Measurements from ENCODE around the gene CENPM.

Gene CENPM

GRCh38 chr22:41946629-41947423 lies at the start of gene CENPM:
Gene CENPM, minus strand, starts transcription at chr22:41947152. Its CDS starts 76 bp downstream, at chr22:41947076.
- peak; percentile 86 to 89 for DNase-seq (ENCODE audit: low read depth in 1 of 2, low spot score in 1 of 2)

DNA sequence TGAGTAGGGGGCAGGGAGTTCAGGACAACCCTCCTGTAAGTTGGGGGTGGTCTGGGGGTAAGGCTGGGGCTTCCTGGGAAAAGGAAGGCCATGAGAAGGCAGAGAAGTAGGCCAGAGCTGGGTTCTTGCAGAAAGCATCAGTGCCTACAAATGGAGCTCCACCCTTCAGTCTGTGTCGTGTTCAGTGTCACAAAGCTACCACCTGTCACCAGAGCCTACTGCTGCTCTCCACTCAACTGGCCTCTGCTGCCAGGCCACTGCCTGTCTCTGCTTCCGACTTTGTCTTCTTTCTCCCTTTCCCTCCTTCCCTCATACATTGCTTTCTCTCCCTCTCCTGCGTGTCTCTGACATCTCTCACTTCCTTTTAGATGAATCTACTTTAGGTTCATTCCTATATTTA lies 48.3 kb upstream of the CENPM start:
- no peak for DNase-seq (ENCODE audit: low read depth in 1 of 2, low spot score in 1 of 2)

- DNase-seq (ENCODE audit: low read depth in 1 of 2, low spot score in 1 of 2) = no peak
Observed at GRCh38 chr22:41992496-41992895, 45.5 kb upstream of the CENPM start.

DNA sequence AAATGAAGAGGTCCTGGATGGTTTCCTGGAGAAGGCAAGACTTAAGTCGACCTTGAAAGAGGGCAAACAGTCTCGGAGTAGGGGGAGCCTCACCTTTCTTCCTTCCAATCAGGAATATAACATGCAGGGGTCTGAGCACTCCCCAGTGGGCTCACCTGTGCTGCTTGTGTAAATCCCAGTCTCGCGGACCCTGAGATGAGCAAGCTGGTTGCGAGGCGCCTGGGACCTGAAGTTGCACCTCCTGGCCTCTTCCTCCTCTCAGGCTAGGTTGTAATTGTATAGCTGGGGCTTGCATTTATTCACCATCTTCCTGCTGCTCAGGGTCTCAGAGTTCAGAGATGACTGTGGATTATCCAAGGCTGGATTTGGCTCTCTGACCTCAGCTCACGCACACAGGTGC lies 44.2 kb upstream of the CENPM start:
- no peak for DNase-seq (ENCODE audit: low read depth in 1 of 2, low spot score in 1 of 2)

GRCh38 chr22:41989246-41989645 lies 42.3 kb upstream of the CENPM start:
- no peak for DNase-seq (ENCODE audit: low read depth in 1 of 2, low spot score in 1 of 2)

DNA sequence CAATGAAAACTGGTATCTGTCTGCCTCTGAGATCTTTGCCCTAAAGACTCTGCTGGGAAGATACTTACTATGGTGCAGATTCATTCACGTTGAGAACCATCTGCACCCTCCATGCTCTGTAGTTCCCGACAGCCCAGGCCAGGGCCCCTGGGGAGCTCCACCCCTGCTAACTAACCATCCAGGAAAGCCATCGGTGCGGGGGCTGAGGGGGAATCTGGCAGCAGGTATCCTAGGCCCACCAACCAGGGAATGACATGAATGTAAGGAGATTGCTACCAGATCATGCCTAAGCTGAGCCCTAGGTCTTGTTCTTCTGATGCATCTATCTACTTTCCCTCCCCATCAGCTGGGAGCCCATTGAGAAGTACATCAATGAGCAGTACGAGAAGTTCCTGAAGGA lies 40.3 kb upstream of the CENPM start:
- no peak for DNase-seq (ENCODE audit: low read depth in 1 of 2, low spot score in 1 of 2)

GRCh38 chr22:41983513-41984405 lies 36.8 kb upstream of the CENPM start:
- no peak for DNase-seq (ENCODE audit: low read depth in 1 of 2, low spot score in 1 of 2)

GRCh38 chr22:41982865-41983264 lies 35.9 kb upstream of the CENPM start:
- no peak for DNase-seq (ENCODE audit: low read depth in 1 of 2, low spot score in 1 of 2)

DNA sequence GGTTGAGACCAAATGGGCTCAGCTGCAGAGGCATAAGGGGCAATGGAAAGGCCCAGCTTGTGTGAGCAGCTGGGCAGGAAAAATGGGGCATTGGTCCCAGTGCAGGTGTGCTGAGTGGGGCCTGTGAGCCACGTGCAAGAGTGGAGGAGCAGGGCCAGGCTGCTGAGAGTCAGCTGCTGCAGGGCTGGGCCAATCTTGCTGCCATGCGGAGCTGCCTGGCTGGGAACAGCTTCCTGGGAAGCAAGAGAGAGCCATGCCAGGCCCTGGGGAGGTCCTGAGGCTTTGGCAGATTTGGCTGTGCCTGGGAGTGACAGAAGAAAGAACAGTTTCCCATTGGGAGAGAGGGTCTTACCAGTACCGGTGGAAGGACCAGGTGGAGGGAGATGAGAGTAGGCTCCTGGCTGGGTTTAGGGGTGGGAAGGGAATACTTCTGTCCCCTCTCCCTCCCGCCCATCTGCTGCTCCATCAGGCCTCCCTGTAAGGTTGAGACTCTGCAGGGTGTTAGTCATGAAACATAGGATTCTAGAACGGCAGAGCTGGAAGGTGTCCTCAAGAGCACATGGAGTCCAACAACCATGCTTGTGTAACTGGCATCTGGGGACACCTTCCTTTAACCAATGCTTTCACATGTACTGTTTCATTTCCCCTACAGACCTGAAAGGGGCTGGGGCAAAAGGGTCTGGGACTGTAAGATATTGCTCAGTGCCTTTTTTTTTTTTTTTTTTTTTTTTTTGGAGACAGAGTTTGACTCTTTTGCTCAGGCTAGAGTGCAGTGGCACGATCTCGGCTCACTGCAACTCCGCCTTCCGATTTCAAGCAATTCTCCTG lies 32.7 kb upstream of the CENPM start:
- DNase-seq (ENCODE audit: low read depth in 1 of 2, low spot score in 1 of 2) = no peak

- no peak for DNase-seq (ENCODE audit: low read depth in 1 of 2, low spot score in 1 of 2)
Observed at GRCh38 chr22:41978732-41979131, 31.8 kb upstream of the CENPM start.

DNA sequence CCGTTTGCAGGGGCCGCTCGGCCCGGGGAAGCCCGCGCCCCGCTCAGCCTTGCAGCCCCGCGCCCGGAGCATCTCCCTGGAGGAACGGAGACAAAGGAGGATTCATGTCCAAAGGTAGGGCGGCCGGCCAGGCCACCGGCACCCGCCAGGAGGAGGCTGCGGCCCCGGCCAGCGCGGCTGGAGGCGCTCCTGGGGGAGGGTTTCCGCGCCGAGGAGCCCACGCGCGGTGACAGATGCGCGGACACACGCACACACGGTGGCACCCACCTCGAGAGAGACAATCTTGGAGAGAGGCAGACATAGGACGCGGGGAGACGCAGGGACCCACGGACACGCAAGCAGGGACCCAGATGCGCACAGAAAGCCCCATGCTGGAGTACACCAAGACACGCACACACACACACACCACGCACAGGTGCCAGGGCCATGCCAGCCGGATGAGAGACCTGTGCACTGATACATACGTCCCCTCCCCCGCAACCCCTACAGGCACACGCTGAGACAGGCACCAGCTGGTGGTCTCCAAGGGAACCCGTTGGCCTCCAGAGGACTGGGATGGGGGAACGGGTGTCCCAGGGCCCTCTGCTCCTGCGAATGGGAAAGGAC lies 30.1 kb upstream of the CENPM start:
- DNase-seq (ENCODE audit: low read depth in 1 of 2, low spot score in 1 of 2) = no peak

DNA sequence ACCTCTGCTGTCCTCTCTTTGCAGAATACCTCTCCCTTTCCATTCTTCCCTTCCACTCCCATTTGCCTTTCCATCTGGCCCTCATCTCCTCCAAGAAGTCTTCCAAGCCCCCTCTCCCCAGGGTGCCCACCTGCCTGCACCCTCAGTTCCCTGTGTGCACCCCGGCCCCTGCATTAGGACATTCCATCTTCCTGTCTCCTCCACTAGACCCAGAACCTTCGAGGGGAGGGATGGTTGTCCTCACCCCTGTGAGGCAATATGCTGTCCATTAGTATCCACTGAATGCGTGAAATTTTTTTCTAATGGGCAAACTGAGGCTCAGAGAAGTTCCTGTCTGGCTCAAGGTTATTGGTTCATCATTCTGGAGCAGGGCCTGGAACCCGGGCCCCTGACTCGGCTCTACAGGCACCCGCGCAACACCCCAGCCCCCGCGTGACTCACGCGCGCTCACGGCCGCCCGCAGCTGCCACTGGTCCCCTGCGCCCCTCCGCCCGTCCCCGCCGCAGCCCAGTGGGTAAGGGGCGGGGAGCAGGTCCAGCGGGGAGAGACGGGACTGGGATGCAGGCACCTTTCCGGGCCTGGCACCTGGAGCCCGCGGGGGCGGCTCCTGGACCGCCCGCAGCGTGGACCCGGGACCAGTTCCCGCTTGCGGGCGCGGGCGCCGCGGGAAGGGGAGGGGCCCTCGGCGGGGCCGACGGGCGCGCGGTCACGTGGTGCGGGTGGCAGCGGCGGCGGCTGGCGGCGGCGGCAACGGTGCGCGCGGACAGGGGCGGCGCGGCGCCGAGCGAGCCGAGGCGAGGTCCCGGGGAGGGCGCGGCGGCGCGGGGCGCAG lies 29.3 kb upstream of the CENPM start:
- DNase-seq (ENCODE audit: low read depth in 1 of 2, low spot score in 1 of 2) = peak in 1 of 2 donors; percentile 16

DNA sequence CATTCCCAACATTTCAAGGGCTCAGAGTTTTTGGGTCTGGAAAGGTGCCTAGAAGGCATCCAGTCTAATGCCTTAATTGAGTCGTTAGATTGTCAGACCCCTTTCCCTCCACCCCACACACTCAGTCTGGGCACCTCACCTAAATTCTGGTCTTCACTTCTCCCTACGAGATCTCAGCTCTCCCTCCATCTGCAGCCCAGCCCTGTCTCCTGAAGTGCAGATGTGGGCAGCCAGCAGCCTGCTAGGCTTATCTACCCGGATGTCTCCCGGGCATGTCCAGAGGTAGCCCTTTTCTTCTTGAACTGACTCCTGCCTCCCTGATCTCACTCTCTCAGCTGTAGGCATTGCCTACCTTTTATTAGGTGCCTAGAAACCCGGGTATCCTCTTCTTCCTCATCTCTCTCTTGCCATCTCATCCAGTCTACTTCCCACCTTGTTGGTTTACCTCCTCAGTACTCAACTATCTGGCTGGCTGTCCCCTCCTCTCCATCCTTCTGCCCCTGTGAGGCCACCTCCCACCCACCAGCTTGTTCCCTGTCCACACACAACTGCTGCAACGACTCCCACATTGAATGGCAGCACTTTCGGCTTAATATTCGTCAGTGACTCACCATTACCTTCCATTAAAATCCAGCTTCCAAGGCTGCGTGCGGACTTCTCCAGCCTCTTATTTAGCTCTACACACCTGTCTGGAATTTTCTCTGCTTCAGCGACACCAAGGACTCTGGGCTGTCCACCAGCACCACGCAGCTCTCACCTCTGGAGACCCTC lies 28.5 kb upstream of the CENPM start:
- DNase-seq (ENCODE audit: low read depth in 1 of 2, low spot score in 1 of 2) = no peak

DNA sequence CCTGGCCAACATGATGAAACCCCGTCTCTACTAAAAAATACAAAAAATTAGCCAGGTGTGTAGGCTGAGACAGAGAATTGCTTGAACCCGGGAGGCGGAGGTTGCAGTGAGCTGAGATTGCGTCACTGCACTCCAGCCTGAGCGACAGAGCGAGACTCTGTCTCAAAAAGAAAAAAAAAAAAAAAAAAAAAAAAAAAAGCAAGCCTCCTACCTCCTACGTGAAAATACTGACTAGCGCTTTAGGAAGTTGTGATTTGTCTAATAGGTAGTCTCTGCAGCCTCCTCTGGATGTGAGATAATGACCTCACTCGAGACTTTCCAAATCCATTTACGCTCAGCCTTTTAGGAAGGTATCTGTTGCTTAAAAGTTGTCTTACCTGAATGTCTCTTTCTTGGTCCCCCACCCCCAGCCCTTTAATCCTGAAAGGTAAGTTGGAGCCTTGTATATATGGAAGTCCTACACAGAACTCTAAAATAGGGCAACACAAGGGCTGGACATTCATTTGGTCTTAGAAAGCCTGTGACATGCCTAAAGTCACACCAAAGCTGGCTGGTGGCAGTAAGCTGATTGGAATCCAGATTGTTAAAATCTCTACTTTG lies 27.8 kb upstream of the CENPM start:
- DNase-seq (ENCODE audit: low read depth in 1 of 2, low spot score in 1 of 2) = no peak

- no peak for DNase-seq (ENCODE audit: low read depth in 1 of 2, low spot score in 1 of 2)
Observed at GRCh38 chr22:41971431-41971830, 24.5 kb upstream of the CENPM start.

DNA sequence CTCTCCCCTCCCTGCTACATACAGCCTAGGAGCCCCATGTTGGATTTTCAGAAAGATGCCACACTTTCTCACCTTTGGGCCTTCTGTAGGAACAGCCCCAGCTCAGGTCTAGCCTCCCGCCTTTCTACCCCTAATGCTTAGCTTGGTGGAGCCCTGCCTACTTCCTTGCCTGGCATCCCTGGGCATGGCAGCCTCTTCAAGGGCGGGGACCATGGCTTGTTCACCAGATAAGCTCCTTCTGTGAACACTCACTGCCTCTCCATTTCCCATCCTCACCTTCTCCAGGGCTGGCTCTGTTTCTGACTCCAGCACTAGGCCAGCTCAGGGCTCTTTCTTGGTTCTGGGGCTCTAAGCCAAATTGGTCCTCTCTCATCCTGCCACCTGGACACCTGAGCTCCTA lies 23.6 kb upstream of the CENPM start:
- no peak for DNase-seq (ENCODE audit: low read depth in 1 of 2, low spot score in 1 of 2)

DNA sequence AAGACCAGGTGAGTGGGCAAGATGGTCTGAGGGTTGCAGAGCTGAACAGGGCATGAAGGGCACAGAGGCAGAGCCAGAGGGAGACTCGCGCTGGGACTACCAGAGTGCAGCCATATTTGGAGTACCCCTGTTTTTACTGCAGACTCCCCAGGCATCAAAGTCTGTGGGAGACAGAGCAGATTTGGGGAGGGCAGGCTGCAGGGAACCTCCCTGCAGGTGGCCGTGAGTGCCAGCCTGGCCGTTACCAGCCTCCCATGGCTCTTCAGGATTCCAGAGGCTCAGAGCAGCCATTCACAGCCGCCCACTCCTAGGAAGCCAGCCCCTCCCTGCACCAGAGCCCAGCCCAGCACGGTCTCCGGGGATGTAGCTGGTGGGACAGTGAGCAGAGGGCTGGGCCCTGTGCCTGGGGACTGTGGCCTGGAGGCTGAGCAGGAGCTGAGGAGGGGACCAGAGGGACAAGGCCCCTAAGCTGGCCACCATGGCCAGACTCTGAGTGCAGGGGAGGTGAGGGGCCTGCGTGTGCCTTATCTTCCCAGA lies 22.2 kb upstream of the CENPM start, which contains the start of gene SEPTIN3:
SEPTIN3 (plus strand) TSS at position 334 of the 537 bp plus-strand sequence. CDS start 2,050 bp downstream, outside the sequence.
- no peak for DNase-seq (ENCODE audit: low read depth in 1 of 2, low spot score in 1 of 2)

- no peak for DNase-seq (ENCODE audit: low read depth in 1 of 2, low spot score in 1 of 2)
Observed at GRCh38 chr22:41968601-41969000, 21.6 kb upstream of the CENPM start.
